ENCODE results near the gene DUSP16. TPM values are rescaled to one million over a fixed set of nuclear protein-coding genes. Genes with fewer than 3 reads are reported as not detected.

The DUSP16 gene
- total RNA-seq, 1 experiment from 2014 or later, result 4.4 TPM

- no peak overlapping the region for H3K4me2 ChIP-seq (ENCODE audit: low read length)
- no TSS peak for BruUV-seq (replicated peaks)
- no peaks in the 10 kb centered on the region for H4K20me1 ChIP-seq (ENCODE audit: low read length)
- H3K27ac ChIP-seq (ENCODE audit: low read length), result no peak overlapping the region
- H3K9me3 ChIP-seq (ENCODE audit: low read length), result no peaks in the 10 kb centered on the region
- DNase-seq (no peak), ATAC-seq (no peak)
- no peak overlapping the region for H3K4me3 ChIP-seq (ENCODE audit: low read length)
- TF ChIP-seq EZH2phosphoT487 (IDR thresholded peaks at IDR 0.05; ENCODE audit: borderline replicate concordance, low read length) (no peak), EZH2 (IDR thresholded peaks at IDR 0.05; ENCODE audit: low read length, unreplicated experiment) (no peak), CTCF (conservative IDR thresholded peaks at IDR 0.05; ENCODE audit: low read depth, low read length) (no peak)
- CTCF ChIA-PET, result no interaction called here
- no peaks in the 10 kb centered on the region for H3K27me3 ChIP-seq (ENCODE audit: low read length)
- H3K9ac ChIP-seq (ENCODE audit: low read length), result no peak overlapping the region
- H3K4me1 ChIP-seq (ENCODE audit: insufficient read depth, low read length), result peaks cover 9% of the 10 kb centered on the region
- intact Hi-C loops (cut with micrococcal nuclease), result no loop called here
- no peaks in the 10 kb centered on the region for H3K9me2 ChIP-seq (replicated peaks; ENCODE audit: low read length)
- H3K36me3 ChIP-seq (ENCODE audit: low read depth, low read length), result no peaks in the 10 kb centered on the region
- POLR2A ChIA-PET (ENCODE audit: unreplicated experiment), result no interaction called here
- H3K79me2 ChIP-seq (ENCODE audit: low read length), result no peaks in the 10 kb centered on the region
- H2AFZ ChIP-seq (ENCODE audit: low read length), result no peak overlapping the region
- no peaks in the 10 kb centered on the region for H3F3A ChIP-seq (ENCODE audit: low read length, unreplicated experiment)
Measured at GRCh38 chr12:12550277-12550676, 12.4 kb downstream of the DUSP16 start.

DNA sequence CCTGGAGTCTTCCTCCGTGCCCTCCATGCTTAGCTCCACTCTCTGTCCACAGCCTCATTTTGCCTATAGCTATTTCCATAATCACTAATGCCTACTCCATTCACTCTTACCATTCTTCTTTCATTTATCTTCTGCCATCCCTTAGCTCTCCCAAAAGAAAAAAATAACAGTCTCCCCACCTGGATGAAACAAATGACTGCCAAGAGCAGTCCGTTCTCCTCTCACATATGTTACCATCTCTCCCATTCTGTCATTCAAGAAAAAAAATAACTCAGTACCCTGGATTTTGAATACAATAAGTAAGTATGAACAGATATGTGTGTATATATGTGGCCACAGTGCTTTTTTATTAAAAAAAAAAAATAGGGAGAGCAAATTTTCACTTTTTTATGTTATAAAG is 13.2 kb downstream of the DUSP16 start:
- Histone ChIP-seq H3K9me2 (replicated peaks; ENCODE audit: low read length) (no peaks in the 10 kb centered on the region), H3K4me3 (ENCODE audit: low read length) (no peak overlapping the region), H3F3A (ENCODE audit: low read length, unreplicated experiment) (no peaks in the 10 kb centered on the region), H3K9me3 (ENCODE audit: low read length) (no peaks in the 10 kb centered on the region), H3K9ac (ENCODE audit: low read length) (no peak overlapping the region), H3K79me2 (ENCODE audit: low read length) (no peaks in the 10 kb centered on the region), H3K27me3 (ENCODE audit: low read length) (no peaks in the 10 kb centered on the region), H3K36me3 (ENCODE audit: low read depth, low read length) (no peaks in the 10 kb centered on the region), H3K4me2 (ENCODE audit: low read length) (no peak overlapping the region), H3K27ac (ENCODE audit: low read length) (no peak overlapping the region), H3K4me1 (ENCODE audit: insufficient read depth, low read length) (peaks cover 9% of the 10 kb centered on the region), H2AFZ (ENCODE audit: low read length) (no peak overlapping the region), H4K20me1 (ENCODE audit: low read length) (no peaks in the 10 kb centered on the region)
- no peak for ATAC-seq
- ChIA-PET POLR2A (ENCODE audit: unreplicated experiment) (no interaction called here), CTCF (interaction anchor here (0.5 kb wide), 1 partner anchor 200 kb away, joined by 5 read pairs; no protein-coding TSS in a partner anchor)
- TF ChIP-seq EZH2phosphoT487 (IDR thresholded peaks at IDR 0.05; ENCODE audit: borderline replicate concordance, low read length) (no peak), EZH2 (IDR thresholded peaks at IDR 0.05; ENCODE audit: low read length, unreplicated experiment) (no peak), CTCF (conservative IDR thresholded peaks at IDR 0.05; ENCODE audit: low read depth, low read length) (no peak)
- BruUV-seq (replicated peaks), result no TSS peak
- DNase-seq, result no peak
- intact Hi-C loops (cut with micrococcal nuclease), result no loop called here

DNA sequence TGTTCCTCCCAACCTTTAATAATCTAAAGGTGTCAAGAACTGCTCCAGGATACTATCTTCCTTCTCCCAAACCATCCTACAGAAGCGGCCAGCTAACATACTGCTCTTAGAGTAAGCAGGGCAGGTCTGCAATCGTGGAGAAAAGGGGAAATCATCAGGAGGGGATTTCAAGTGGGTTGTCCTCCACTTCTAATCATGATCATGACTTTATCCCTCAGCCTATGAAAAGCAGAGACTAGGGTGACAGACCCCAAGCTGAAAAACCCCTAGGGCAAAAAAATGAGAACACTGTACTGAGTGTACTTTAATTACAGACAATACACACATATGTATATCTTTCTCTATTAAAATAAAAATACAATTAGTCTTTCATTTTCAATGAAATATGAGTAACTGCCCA is 13.9 kb downstream of the DUSP16 start:
- Histone ChIP-seq H2AFZ (ENCODE audit: low read length) (no peak overlapping the region), H3K4me1 (ENCODE audit: insufficient read depth, low read length) (peaks cover 14% of the 10 kb centered on the region), H3K79me2 (ENCODE audit: low read length) (no peaks in the 10 kb centered on the region), H4K20me1 (ENCODE audit: low read length) (no peaks in the 10 kb centered on the region), H3K4me2 (ENCODE audit: low read length) (no peak overlapping the region), H3K9ac (ENCODE audit: low read length) (no peak overlapping the region), H3K27me3 (ENCODE audit: low read length) (no peaks in the 10 kb centered on the region), H3K4me3 (ENCODE audit: low read length) (no peak overlapping the region), H3K9me2 (replicated peaks; ENCODE audit: low read length) (no peaks in the 10 kb centered on the region), H3F3A (ENCODE audit: low read length, unreplicated experiment) (no peaks in the 10 kb centered on the region), H3K36me3 (ENCODE audit: low read depth, low read length) (no peaks in the 10 kb centered on the region), H3K27ac (ENCODE audit: low read length) (no peak overlapping the region), H3K9me3 (ENCODE audit: low read length) (no peaks in the 10 kb centered on the region)
- DNase-seq, result no peak
- no TSS peak for BruUV-seq (replicated peaks)
- intact Hi-C loops (cut with micrococcal nuclease), result no loop called here
- no peak for ATAC-seq
- ChIA-PET POLR2A (ENCODE audit: unreplicated experiment) (no interaction called here), CTCF (interaction anchor here (0.5 kb wide), 1 partner anchor 199 kb away, joined by 5 read pairs; no protein-coding TSS in a partner anchor)
- TF ChIP-seq EZH2phosphoT487 (IDR thresholded peaks at IDR 0.05; ENCODE audit: borderline replicate concordance, low read length) (no peak), EZH2 (IDR thresholded peaks at IDR 0.05; ENCODE audit: low read length, unreplicated experiment) (no peak), CTCF (conservative IDR thresholded peaks at IDR 0.05; ENCODE audit: low read depth, low read length) (no peak)

Measured in PC-3 (cell line).